ENCODE results near the gene MYL9. TPM values are rescaled to one million over a fixed set of nuclear protein-coding genes. Genes with fewer than 3 reads are reported as not detected.
A peak's percentile ranks its signal among the peaks of the same experiment; 100 is the strongest.

Gene MYL9
- total RNA-seq, 1 experiment from 2014 or later: 49.3 TPM

DNA sequence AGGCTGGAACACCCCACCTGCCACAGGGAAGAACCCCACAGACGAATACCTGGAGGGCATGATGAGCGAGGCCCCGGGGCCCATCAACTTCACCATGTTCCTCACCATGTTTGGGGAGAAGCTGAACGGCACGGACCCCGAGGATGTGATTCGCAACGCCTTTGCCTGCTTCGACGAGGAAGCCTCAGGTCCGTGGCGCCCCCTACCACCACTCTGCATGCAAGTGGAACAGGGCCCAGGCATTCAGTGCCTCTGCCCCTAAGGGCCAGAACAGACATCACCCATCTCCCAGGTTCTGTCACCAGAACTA lies 6.6 kb downstream of the MYL9 start:
- Histone ChIP-seq H2AFZ (ENCODE audit: low read depth, low read length, poor library complexity, severe bottlenecking) (no peak overlapping the region), H3K9me3 (ENCODE audit: control insufficient read depth in 1 of 2, insufficient read depth in 1 of 2, low read depth in 1 of 2, low read length in 2 of 2) (no peaks in the 10 kb centered on the region), H3K4me1 (ENCODE audit: control insufficient read depth in 1 of 2, insufficient read depth in 2 of 2, low read length in 2 of 2) (peaks cover 0 to 3% of the 10 kb centered on the region in 2 experiments; a peak in 1 of 4 replicates), H3K27me3 (ENCODE audit: insufficient read depth, low read length) (no peaks in the 10 kb centered on the region), H3K4me3 (replicated peaks in 1 of 2; ENCODE audit: low read depth in 1 of 2, low read length in 2 of 2) (no peak overlapping the region), H3K27ac (ENCODE audit: low read depth, low read length) (no peak overlapping the region), H3K9ac (ENCODE audit: low read length) (no peak overlapping the region), H3K79me2 (ENCODE audit: insufficient read depth, low read length) (0 out of 2 replicates have a peak, but pooled peaks cover 2% of the 10 kb centered on the region), H4K20me1 (ENCODE audit: insufficient read depth) (no peaks in the 10 kb centered on the region), H3K4me2 (ENCODE audit: low read length) (no peak overlapping the region), H3K9me2 (ENCODE audit: insufficient read depth) (no peaks in the 10 kb centered on the region), H3K36me3 (ENCODE audit: control insufficient read depth in 1 of 2, insufficient read depth in 2 of 2, low read length in 2 of 2) (peaks cover 0 to 5% of the 10 kb centered on the region in 2 experiments; a peak in 1 of 4 replicates)
- no peak for TF ChIP-seq SP1 (IDR thresholded peaks at IDR 0.05; ENCODE audit: low read depth)
- no peak for TF ChIP-seq YY1 (IDR thresholded peaks at IDR 0.05; ENCODE audit: extremely low read depth, insufficient replicate concordance, low read depth, low read length)
- TF ChIP-seq RAD21 (IDR thresholded peaks at IDR 0.05; ENCODE audit: low read depth): peak; percentile 16; the same call in 1 of the 2 replicates
- TF ChIP-seq CBX3 (IDR thresholded peaks at IDR 0.05; ENCODE audit: low read depth): no peak
- TF ChIP-seq REST (IDR thresholded peaks at IDR 0.05; ENCODE audit: low read depth): no peak
- no peak for TF ChIP-seq EGR1 (IDR thresholded peaks at IDR 0.05; ENCODE audit: low read depth)
- TF ChIP-seq ZFX (IDR thresholded peaks at IDR 0.05): no peak
- TF ChIP-seq MAX (IDR thresholded peaks at IDR 0.05): no peak
- TF ChIP-seq, protein P1, sequence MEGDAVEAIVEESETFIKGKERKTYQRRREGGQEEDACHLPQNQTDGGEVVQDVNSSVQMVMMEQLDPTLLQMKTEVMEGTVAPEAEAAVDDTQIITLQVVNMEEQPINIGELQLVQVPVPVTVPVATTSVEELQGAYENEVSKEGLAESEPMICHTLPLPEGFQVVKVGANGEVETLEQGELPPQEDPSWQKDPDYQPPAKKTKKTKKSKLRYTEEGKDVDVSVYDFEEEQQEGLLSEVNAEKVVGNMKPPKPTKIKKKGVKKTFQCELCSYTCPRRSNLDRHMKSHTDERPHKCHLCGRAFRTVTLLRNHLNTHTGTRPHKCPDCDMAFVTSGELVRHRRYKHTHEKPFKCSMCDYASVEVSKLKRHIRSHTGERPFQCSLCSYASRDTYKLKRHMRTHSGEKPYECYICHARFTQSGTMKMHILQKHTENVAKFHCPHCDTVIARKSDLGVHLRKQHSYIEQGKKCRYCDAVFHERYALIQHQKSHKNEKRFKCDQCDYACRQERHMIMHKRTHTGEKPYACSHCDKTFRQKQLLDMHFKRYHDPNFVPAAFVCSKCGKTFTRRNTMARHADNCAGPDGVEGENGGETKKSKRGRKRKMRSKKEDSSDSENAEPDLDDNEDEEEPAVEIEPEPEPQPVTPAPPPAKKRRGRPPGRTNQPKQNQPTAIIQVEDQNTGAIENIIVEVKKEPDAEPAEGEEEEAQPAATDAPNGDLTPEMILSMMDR (IDR thresholded peaks at IDR 0.05 in 2 of 3, conservative IDR thresholded peaks at IDR 0.05 in 1 of 3; ENCODE audit: borderline replicate concordance in 1 of 3, insufficient read depth in 1 of 3, low read depth in 2 of 3, low read length in 2 of 3): peak in 2 of 3 experiments; percentile 27 to 31; a peak in 2 of 6 replicates
- no peak for TF ChIP-seq POLR2A (IDR thresholded peaks at IDR 0.05; ENCODE audit: borderline replicate concordance, extremely low read depth, insufficient read depth, insufficient read length)
- no peak for TF ChIP-seq JUND (IDR thresholded peaks at IDR 0.05)
- TF ChIP-seq, protein P2, sequence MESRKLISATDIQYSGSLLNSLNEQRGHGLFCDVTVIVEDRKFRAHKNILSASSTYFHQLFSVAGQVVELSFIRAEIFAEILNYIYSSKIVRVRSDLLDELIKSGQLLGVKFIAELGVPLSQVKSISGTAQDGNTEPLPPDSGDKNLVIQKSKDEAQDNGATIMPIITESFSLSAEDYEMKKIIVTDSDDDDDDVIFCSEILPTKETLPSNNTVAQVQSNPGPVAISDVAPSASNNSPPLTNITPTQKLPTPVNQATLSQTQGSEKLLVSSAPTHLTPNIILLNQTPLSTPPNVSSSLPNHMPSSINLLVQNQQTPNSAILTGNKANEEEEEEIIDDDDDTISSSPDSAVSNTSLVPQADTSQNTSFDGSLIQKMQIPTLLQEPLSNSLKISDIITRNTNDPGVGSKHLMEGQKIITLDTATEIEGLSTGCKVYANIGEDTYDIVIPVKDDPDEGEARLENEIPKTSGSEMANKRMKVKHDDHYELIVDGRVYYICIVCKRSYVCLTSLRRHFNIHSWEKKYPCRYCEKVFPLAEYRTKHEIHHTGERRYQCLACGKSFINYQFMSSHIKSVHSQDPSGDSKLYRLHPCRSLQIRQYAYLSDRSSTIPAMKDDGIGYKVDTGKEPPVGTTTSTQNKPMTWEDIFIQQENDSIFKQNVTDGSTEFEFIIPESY (IDR thresholded peaks at IDR 0.05; ENCODE audit: extremely low read depth, insufficient replicate concordance, low read length): no peak
- TF ChIP-seq EZH2phosphoT487 (IDR thresholded peaks at IDR 0.05; ENCODE audit: borderline replicate concordance): no peak
- TF ChIP-seq ELF1 (IDR thresholded peaks at IDR 0.05; ENCODE audit: borderline replicate concordance, low read depth): no peak
- RAD21 ChIA-PET (ENCODE audit: low non-redundant PET in 1 of 2, low total read pairs in 2 of 2, uncharacterized antibody in 2 of 2, unreplicated experiment in 2 of 2): no interaction called here
- ATAC-seq (no peak), DNase-seq (ENCODE audit: low read depth, low spot score) (no peak)
- intact Hi-C loops (cut with micrococcal nuclease): no loop called here
- no TSS peak for BruUV-seq (replicated peaks)
- POLR2A ChIA-PET: no interaction called here
- CTCF ChIA-PET: no interaction called here

Data from HCT116 (cell line).